GM23338 (cell line): ENCODE data around the gene IL18R1. TPM values are rescaled to one million over a fixed set of nuclear protein-coding genes. Genes with fewer than 3 reads are reported as not detected.

Experiments used
- ATAC-seq: fragments of 200-7000 bp; cut with Tn5 transposase; 3 replicates; pipeline ENCODE4 v1.9.1; 2020
- DNase-seq: peaks from one replicate; pipeline ENCODE4 v3.0.0-alpha.2; 2015; ENCODE audit warnings: low spot score
- H2AFZ ChIP-seq: fragments of 200-600 bp; sonication (generic); 2 replicates; pipeline ENCODE4 v1.8.0; 2016; ENCODE audit warnings: antibody characterized with exemption, mild to moderate bottlenecking, moderate library complexity
- H3F3A ChIP-seq: fragments of 200-600 bp; sonication (generic); replicated peaks from 2 replicates; pipeline ENCODE4 v1.8.0; 2017; ENCODE audit warnings: antibody characterized with exemption, mixed run types, low read depth
- H3K27ac ChIP-seq: fragments of 200-600 bp; sonication (generic); 2 replicates; pipeline ENCODE4 v1.6.1; 2016; ENCODE audit warnings: low read depth
- H3K27me3 ChIP-seq: fragments of 200-600 bp; sonication (generic); 2 replicates; pipeline ENCODE4 v1.8.0; 2016; ENCODE audit warnings: mild to moderate bottlenecking, mixed run types, moderate library complexity; ENCODE audit not compliant: insufficient read depth
- H3K36me3 ChIP-seq: fragments of 200-600 bp; sonication (generic); 2 replicates; pipeline ENCODE4 v1.8.0; 2016; ENCODE audit warnings: mild to moderate bottlenecking; ENCODE audit not compliant: insufficient read depth
- H3K4me1 ChIP-seq: fragments of 200-600 bp; sonication (generic); 2 replicates; pipeline ENCODE4 v1.8.0; 2016; ENCODE audit warnings: mild to moderate bottlenecking, moderate library complexity; ENCODE audit not compliant: insufficient read depth
- H3K4me2 ChIP-seq: fragments of 200-600 bp; sonication (generic); 2 replicates; pipeline ENCODE4 v1.7.1; 2017; ENCODE audit warnings: mixed run types
- H3K4me3 ChIP-seq: fragments of 200-600 bp; sonication (generic); 2 replicates; pipeline ENCODE4 v1.6.1; 2016; ENCODE audit warnings: mixed run types
- H3K79me2 ChIP-seq: fragments of 200-600 bp; sonication (generic); replicated peaks from 2 replicates; pipeline ENCODE4 v1.8.0; 2017; ENCODE audit warnings: mild to moderate bottlenecking; ENCODE audit not compliant: insufficient read depth
- H3K9me2 ChIP-seq: fragments of 200-600 bp; sonication (generic); 2 replicates; pipeline ENCODE4 v1.8.0; 2017; ENCODE audit not compliant: insufficient read depth
- H4K20me1 ChIP-seq: fragments of 200-600 bp; sonication (generic); replicated peaks from 2 replicates; pipeline ENCODE4 v1.8.0; 2017; ENCODE audit warnings: mild to moderate bottlenecking; ENCODE audit not compliant: insufficient read depth
- H3K27ac Mint-ChIP-seq: 2 replicates; pipeline ENCODE4 v1.8.0; 2020; ENCODE audit warnings: inconsistent platforms, mild to moderate bottlenecking, moderate library complexity, mixed read lengths
- H3K27me3 Mint-ChIP-seq: 3 replicates; pipeline ENCODE4 v1.8.0; 2022; ENCODE audit warnings: low read depth, mild to moderate bottlenecking, moderate library complexity, mixed read lengths, inconsistent platforms; ENCODE audit not compliant: insufficient read depth, poor library complexity
- H3K36me3 Mint-ChIP-seq: 3 replicates; pipeline ENCODE4 v1.8.0; 2021; ENCODE audit warnings: low read depth, mild to moderate bottlenecking, inconsistent platforms, moderate library complexity, mixed read lengths
- H3K4me1 Mint-ChIP-seq: 3 replicates; pipeline ENCODE4 v1.8.0; 2020; ENCODE audit warnings: mild to moderate bottlenecking, inconsistent platforms, mixed read lengths
- H3K4me3 Mint-ChIP-seq: 3 replicates; pipeline ENCODE4 v1.8.0; 2021; ENCODE audit warnings: moderate library complexity, mild to moderate bottlenecking, inconsistent platforms, mixed read lengths
- H3K9me3 Mint-ChIP-seq: 3 replicates; pipeline ENCODE4 v1.8.0; 2020; ENCODE audit warnings: moderate library complexity, mild to moderate bottlenecking, inconsistent platforms, mixed read lengths
- CREB1 ChIP-seq: fragments of 250-450 bp; sonication (Bioruptor Pico); IDR thresholded peaks from 2 replicates; pipeline ENCODE4 v1.5.0; 2020; ENCODE audit warnings: low read depth, mild to moderate bottlenecking, moderate library complexity
- EZH2 ChIP-seq: fragments of 200-600 bp; sonication (generic); IDR thresholded peaks from one replicate; pipeline ENCODE4 v1.8.0; 2017; ENCODE audit warnings: antibody characterized with exemption, mild to moderate bottlenecking, low read depth; ENCODE audit not compliant: unreplicated experiment
- EZH2phosphoT487 ChIP-seq: fragments of 200-600 bp; sonication (generic); IDR thresholded peaks from one replicate; pipeline ENCODE4 v1.8.1; 2018; ENCODE audit warnings: antibody characterized with exemption; ENCODE audit not compliant: unreplicated experiment
- JUNB ChIP-seq: IDR thresholded peaks from one replicate; pipeline ENCODE4 v1.6.1; 2016; ENCODE audit warnings: antibody characterized with exemption; ENCODE audit not compliant: unreplicated experiment
- NANOG ChIP-seq: IDR thresholded peaks from 2 replicates; pipeline ENCODE4 v1.6.1; 2016; ENCODE audit warnings: antibody characterized with exemption, borderline replicate concordance
- STAT1 ChIP-seq: IDR thresholded peaks from one replicate; pipeline ENCODE4 v1.6.1; 2016; ENCODE audit warnings: antibody characterized with exemption; ENCODE audit not compliant: unreplicated experiment
- ZNF114 ChIP-seq: fragments of 250-450 bp; sonication (Bioruptor Pico); IDR thresholded peaks from 2 replicates; pipeline ENCODE4 v1.5.0; 2020; ENCODE audit warnings: mild to moderate bottlenecking, moderate library complexity
- ZNF331 ChIP-seq: fragments of 250-450 bp; sonication (Bioruptor Pico); IDR thresholded peaks from 2 replicates; pipeline ENCODE4 v1.5.0; 2020; ENCODE audit warnings: low read depth, mild to moderate bottlenecking, moderate library complexity
- polyA plus RNA-seq: library from polyadenylated mRNA; unstranded; fragments of >200 nt; fragmentation: Nextera tagmentation; extraction: Ambion mirVana; gene quantifications from 2 replicates; pipeline ENCODE4 v1.2.1, GENCODE V29; 2016
- total RNA-seq: library from RNA; depleted of rRNA; stranded (reverse); fragments of >200 nt; shearing (Covaris generic); gene quantifications from 2 replicates; pipeline ENCODE4 v1.2.3, GENCODE V29; 2014
- TF ChIP-seq, protein P1 (sequence below): IDR thresholded peaks from 2 replicates; pipeline ENCODE4 v1.6.1; 2016; ENCODE audit warnings: antibody characterized with exemption
- TF ChIP-seq, protein P2 (sequence below): fragments of 250-450 bp; sonication (Bioruptor Pico); IDR thresholded peaks from 2 replicates; pipeline ENCODE4 v1.5.0; 2020; ENCODE audit warnings: mild to moderate bottlenecking, moderate library complexity
- TF ChIP-seq, protein P3 (sequence below): IDR thresholded peaks from one replicate; pipeline ENCODE4 v1.6.1; 2018; ENCODE audit warnings: antibody characterized with exemption; ENCODE audit not compliant: unreplicated experiment
- TF ChIP-seq, protein P4 (sequence below), 2 experiments: fragments of 200-600 bp in 1 of 2; sonication (generic) in 1 of 2; conservative IDR thresholded peaks; 2 replicates each; pipeline versions ENCODE4 v1.5.1 to v1.6.1; 2016 to 2017; ENCODE audit warnings: antibody characterized with exemption in 2 of 2, low read depth in 2 of 2, mild to moderate bottlenecking in 2 of 2, moderate library complexity in 1 of 2

The IL18R1 gene
- total and polyA plus RNA-seq, 2 experiments from 2014 or later = 0.17 to 0.39 TPM

DNA sequence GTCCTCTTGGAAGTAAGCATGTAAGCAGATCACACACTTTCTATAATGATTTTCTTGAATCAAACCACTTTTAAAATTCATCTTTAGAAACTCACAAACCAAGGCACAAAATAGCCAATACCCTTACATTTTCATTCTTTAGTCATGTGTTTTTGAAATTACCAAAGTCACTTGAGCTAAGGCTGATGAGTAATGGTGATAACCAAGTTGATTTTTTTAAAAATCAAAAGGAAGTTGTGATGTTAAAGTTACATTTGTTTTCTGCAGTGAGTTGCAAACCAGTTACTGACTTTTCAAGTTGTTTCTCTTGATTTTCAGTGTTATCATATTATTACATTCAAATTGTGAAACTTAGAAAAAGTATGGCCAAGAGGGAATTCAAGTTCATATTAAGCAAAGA is 45.9 kb downstream of the IL18R1 start:
- Mint-ChIP-seq H3K27me3 (no peaks in the 10 kb centered on the region), H3K36me3 (no peaks in the 10 kb centered on the region), H3K9me3 (no peaks in the 10 kb centered on the region), H3K27ac (no peak overlapping the region), H3K4me1 (no peaks in the 10 kb centered on the region), H3K4me3 (no peak overlapping the region)
- H2AFZ ChIP-seq = no peak overlapping the region
- ATAC-seq = no peak
- no peaks in the 10 kb centered on the region for H3K36me3 ChIP-seq
- TF ChIP-seq CREB1 (CRISPR knock-in tag) (no peak), NANOG (no peak), STAT1 (no peak), EZH2phosphoT487 (no peak), ZNF331 (CRISPR knock-in tag) (no peak), EZH2 (no peak), JUNB (no peak), ZNF114 (CRISPR knock-in tag) (no peak)
- TF ChIP-seq, protein P1, sequence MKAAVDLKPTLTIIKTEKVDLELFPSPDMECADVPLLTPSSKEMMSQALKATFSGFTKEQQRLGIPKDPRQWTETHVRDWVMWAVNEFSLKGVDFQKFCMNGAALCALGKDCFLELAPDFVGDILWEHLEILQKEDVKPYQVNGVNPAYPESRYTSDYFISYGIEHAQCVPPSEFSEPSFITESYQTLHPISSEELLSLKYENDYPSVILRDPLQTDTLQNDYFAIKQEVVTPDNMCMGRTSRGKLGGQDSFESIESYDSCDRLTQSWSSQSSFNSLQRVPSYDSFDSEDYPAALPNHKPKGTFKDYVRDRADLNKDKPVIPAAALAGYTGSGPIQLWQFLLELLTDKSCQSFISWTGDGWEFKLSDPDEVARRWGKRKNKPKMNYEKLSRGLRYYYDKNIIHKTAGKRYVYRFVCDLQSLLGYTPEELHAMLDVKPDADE = no peak
- TF ChIP-seq, protein P2, sequence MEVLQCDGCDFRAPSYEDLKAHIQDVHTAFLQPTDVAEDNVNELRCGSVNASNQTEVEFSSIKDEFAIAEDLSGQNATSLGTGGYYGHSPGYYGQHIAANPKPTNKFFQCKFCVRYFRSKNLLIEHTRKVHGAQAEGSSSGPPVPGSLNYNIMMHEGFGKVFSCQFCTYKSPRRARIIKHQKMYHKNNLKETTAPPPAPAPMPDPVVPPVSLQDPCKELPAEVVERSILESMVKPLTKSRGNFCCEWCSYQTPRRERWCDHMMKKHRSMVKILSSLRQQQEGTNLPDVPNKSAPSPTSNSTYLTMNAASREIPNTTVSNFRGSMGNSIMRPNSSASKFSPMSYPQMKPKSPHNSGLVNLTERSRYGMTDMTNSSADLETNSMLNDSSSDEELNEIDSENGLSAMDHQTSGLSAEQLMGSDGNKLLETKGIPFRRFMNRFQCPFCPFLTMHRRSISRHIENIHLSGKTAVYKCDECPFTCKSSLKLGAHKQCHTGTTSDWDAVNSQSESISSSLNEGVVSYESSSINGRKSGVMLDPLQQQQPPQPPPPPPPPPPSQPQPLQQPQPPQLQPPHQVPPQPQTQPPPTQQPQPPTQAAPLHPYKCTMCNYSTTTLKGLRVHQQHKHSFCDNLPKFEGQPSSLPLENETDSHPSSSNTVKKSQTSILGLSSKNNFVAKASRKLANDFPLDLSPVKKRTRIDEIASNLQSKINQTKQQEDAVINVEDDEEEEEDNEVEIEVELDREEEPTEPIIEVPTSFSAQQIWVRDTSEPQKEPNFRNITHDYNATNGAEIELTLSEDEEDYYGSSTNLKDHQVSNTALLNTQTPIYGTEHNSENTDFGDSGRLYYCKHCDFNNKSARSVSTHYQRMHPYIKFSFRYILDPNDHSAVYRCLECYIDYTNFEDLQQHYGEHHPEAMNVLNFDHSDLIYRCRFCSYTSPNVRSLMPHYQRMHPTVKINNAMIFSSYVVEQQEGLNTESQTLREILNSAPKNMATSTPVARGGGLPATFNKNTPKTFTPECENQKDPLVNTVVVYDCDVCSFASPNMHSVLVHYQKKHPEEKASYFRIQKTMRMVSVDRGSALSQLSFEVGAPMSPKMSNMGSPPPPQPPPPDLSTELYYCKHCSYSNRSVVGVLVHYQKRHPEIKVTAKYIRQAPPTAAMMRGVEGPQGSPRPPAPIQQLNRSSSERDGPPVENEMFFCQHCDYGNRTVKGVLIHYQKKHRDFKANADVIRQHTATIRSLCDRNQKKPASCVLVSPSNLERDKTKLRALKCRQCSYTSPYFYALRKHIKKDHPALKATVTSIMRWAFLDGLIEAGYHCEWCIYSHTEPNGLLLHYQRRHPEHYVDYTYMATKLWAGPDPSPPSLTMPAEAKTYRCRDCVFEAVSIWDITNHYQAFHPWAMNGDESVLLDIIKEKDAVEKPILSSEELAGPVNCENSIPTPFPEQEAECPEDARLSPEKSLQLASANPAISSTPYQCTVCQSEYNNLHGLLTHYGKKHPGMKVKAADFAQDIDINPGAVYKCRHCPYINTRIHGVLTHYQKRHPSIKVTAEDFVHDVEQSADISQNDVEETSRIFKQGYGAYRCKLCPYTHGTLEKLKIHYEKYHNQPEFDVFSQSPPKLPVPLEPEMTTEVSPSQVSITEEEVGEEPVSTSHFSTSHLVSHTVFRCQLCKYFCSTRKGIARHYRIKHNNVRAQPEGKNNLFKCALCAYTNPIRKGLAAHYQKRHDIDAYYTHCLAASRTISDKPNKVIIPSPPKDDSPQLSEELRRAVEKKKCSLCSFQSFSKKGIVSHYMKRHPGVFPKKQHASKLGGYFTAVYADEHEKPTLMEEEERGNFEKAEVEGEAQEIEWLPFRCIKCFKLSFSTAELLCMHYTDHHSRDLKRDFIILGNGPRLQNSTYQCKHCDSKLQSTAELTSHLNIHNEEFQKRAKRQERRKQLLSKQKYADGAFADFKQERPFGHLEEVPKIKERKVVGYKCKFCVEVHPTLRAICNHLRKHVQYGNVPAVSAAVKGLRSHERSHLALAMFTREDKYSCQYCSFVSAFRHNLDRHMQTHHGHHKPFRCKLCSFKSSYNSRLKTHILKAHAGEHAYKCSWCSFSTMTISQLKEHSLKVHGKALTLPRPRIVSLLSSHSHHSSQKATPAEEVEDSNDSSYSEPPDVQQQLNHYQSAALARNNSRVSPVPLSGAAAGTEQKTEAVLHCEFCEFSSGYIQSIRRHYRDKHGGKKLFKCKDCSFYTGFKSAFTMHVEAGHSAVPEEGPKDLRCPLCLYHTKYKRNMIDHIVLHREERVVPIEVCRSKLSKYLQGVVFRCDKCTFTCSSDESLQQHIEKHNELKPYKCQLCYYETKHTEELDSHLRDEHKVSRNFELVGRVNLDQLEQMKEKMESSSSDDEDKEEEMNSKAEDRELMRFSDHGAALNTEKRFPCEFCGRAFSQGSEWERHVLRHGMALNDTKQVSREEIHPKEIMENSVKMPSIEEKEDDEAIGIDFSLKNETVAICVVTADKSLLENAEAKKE = no peak
- TF ChIP-seq, protein P3, sequence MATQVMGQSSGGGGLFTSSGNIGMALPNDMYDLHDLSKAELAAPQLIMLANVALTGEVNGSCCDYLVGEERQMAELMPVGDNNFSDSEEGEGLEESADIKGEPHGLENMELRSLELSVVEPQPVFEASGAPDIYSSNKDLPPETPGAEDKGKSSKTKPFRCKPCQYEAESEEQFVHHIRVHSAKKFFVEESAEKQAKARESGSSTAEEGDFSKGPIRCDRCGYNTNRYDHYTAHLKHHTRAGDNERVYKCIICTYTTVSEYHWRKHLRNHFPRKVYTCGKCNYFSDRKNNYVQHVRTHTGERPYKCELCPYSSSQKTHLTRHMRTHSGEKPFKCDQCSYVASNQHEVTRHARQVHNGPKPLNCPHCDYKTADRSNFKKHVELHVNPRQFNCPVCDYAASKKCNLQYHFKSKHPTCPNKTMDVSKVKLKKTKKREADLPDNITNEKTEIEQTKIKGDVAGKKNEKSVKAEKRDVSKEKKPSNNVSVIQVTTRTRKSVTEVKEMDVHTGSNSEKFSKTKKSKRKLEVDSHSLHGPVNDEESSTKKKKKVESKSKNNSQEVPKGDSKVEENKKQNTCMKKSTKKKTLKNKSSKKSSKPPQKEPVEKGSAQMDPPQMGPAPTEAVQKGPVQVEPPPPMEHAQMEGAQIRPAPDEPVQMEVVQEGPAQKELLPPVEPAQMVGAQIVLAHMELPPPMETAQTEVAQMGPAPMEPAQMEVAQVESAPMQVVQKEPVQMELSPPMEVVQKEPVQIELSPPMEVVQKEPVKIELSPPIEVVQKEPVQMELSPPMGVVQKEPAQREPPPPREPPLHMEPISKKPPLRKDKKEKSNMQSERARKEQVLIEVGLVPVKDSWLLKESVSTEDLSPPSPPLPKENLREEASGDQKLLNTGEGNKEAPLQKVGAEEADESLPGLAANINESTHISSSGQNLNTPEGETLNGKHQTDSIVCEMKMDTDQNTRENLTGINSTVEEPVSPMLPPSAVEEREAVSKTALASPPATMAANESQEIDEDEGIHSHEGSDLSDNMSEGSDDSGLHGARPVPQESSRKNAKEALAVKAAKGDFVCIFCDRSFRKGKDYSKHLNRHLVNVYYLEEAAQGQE = no peak
- TF ChIP-seq, protein P4, sequence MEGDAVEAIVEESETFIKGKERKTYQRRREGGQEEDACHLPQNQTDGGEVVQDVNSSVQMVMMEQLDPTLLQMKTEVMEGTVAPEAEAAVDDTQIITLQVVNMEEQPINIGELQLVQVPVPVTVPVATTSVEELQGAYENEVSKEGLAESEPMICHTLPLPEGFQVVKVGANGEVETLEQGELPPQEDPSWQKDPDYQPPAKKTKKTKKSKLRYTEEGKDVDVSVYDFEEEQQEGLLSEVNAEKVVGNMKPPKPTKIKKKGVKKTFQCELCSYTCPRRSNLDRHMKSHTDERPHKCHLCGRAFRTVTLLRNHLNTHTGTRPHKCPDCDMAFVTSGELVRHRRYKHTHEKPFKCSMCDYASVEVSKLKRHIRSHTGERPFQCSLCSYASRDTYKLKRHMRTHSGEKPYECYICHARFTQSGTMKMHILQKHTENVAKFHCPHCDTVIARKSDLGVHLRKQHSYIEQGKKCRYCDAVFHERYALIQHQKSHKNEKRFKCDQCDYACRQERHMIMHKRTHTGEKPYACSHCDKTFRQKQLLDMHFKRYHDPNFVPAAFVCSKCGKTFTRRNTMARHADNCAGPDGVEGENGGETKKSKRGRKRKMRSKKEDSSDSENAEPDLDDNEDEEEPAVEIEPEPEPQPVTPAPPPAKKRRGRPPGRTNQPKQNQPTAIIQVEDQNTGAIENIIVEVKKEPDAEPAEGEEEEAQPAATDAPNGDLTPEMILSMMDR (conservative IDR thresholded peaks at IDR 0.05; ENCODE audit: low read depth in 2 of 2) = no peak
- DNase-seq = no peak
- H3K9me2 ChIP-seq = no peaks in the 10 kb centered on the region
- H3K4me2 ChIP-seq = no peak overlapping the region
- no peaks in the 10 kb centered on the region for H3K79me2 ChIP-seq
- H3F3A ChIP-seq = no peaks in the 10 kb centered on the region
- no peak overlapping the region for H3K4me3 ChIP-seq
- H4K20me1 ChIP-seq = no peaks in the 10 kb centered on the region
- H3K27ac ChIP-seq = no peak overlapping the region
- H3K27me3 ChIP-seq = no peaks in the 10 kb centered on the region
- no peaks in the 10 kb centered on the region for H3K4me1 ChIP-seq
